GM18505 (cell line): ENCODE data around the gene CDC42BPA.

Source experiments
- ATAC-seq: cut with Tn5 transposase; IDR thresholded peaks from one replicate; pipeline ENCODE4 v1.9.1; 2021; ENCODE audit not compliant: unreplicated experiment
- POLR2A ChIP-seq: IDR thresholded peaks from 4 replicates; pipeline ENCODE4 v1.6.1; 2011; ENCODE audit warnings: borderline replicate concordance; ENCODE audit not compliant: insufficient read depth, insufficient read length; ENCODE audit errors: extremely low read depth

Gene CDC42BPA

GRCh38 chr1:226990133-226990716 lies 328.1 kb downstream of the CDC42BPA start:
- TF ChIP-seq POLR2A: no peak

DNA sequence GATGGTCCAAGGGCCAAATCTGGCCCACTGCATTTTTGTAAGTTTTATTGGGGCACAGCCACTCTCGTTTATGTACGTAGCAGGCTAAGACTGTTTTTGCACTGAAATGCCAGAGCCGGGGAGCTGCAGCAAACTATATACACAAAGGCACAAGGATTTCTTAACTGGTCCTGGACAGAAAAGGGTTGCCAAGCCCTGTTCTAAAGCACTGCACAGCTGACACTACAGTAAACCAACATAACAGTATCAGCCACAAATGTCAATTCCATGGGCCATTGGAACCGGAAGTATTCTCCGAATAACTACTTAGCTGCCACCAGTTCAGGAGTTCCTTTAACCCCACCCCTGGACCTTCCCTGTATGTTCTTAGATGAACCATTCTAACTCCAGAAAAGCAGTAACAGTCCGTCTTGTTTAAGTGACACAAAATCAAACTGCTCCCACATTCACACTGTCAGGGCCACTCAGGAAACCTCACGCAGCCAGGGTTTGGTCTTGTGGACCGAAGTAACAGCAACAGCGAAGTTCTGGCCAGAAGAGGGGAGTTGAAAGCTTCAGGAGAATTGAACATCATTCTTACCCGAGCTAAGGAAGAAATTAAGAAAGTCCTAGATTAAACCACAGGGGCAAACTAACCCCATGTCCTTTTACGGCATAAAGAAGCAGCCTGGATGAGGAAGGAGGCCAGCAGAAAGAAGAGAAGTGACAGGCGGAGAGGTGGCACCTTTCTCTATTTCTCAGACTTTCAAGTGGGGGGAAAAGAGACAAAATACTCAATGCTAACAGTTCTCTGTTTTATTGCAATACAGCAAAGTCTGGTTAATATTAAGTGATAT lies 329.0 kb downstream of the CDC42BPA start:
- no peak for ATAC-seq
- TF ChIP-seq POLR2A: no peak

More at GRCh38 chr1:226990133-226990716, 328.1 kb downstream of the CDC42BPA start:
- ATAC-seq: peak; percentile 77

GRCh38 chr1:226988334-226988666 lies 330.0 kb downstream of the CDC42BPA start:
- no peak for TF ChIP-seq POLR2A
- ATAC-seq: no peak

GRCh38 chr1:226987623-226988333 lies 330.5 kb downstream of the CDC42BPA start:
- ATAC-seq: no peak
- no peak for TF ChIP-seq POLR2A

- ATAC-seq: no peak
- TF ChIP-seq POLR2A: no peak
These were observed 331.1 kb downstream of the CDC42BPA start for GRCh38 chr1:226987179-226987536.

GRCh38 chr1:226986496-226987178 lies 331.7 kb downstream of the CDC42BPA start:
- no peak for ATAC-seq
- TF ChIP-seq POLR2A: no peak

DNA sequence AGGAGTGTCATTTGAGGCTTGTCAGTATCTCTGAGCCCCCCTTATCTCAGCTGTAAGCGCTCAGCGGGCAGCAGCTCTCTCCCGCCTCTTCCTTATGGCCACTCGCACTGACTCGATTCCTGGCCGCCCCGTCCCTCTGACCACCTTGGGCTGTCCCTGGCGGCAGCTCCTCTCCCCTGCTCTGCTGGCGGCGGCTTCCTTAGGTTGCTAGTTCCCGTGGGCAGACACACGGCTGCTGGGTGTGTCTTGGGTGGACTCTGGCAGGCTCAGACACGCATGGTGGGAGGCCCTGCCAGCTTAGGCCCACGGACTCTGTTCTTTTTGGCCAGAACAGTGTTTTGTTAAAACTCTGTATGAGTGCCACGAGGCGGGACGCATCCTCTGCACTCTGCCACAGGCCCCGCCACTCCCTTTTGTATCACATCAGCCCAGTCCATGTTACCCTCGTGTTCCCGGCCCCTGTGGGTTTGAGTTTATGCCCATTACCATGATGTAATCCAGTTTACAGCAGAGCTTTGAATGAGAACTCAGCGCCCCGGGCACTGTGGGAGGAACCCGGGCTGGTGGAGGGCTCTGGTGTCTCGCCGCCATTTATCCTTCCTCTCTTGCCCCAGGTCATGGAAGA lies 332.3 kb downstream of the CDC42BPA start:
- no peak for TF ChIP-seq POLR2A
- ATAC-seq: no peak

- TF ChIP-seq POLR2A: no peak
- ATAC-seq: no peak
These were observed 333.0 kb downstream of the CDC42BPA start for GRCh38 chr1:226985239-226985838.

GRCh38 chr1:226984521-226985238 lies 333.6 kb downstream of the CDC42BPA start:
- no peak for ATAC-seq
- TF ChIP-seq POLR2A: no peak

DNA sequence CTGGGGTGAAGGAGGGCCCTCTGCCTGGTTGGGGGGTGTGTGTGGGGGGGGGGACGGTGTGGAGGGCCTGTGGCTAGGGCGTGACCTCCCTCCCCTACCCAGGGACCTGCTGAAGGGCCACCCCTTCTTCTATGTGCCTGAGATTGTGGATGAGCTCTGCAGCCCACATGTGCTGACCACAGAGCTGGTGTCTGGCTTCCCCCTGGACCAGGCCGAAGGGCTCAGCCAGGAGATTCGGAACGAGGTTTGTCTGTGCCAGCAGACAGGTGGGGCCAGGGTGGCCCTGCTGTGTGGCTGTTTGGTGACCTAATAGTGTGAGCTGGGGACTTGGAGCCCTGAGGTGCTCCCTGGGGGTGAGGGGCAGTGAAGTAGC lies 334.3 kb downstream of the CDC42BPA start:
- no peak for TF ChIP-seq POLR2A
- ATAC-seq: no peak

GRCh38 chr1:226983247-226983991 lies 334.9 kb downstream of the CDC42BPA start:
- ATAC-seq: no peak

More at GRCh38 chr1:226983247-226983991, 334.9 kb downstream of the CDC42BPA start:
- TF ChIP-seq POLR2A: no peak
